Peyer's patch (tissue), 4 donors: Measurements from ENCODE around the gene TACC2. TPM values are rescaled to one million over a fixed set of nuclear protein-coding genes. Genes with fewer than 3 reads are reported as not detected.

Experiments
- DNase-seq, 3 donors: peaks; one replicate each; pipeline ENCODE4 v3.0.0-alpha.2; 2017 to 2019
- H3K27ac ChIP-seq, 4 donors: fragments of 200-600 bp; sonication (generic); one replicate each; pipeline ENCODE4 v1.5.1; 2016 to 2019
- H3K27me3 ChIP-seq, 2 donors: fragments of 200-600 bp; sonication (generic); one replicate each; pipeline ENCODE4 v1.5.1; 2019
- H3K36me3 ChIP-seq, 3 donors: fragments of 200-600 bp; sonication (generic); one replicate each; pipeline ENCODE4 v1.5.1; 2016 to 2019
- H3K4me1 ChIP-seq, 4 donors: fragments of 200-600 bp; sonication (generic); one replicate each; pipeline ENCODE4 v1.5.1; 2016 to 2019
- H3K4me3 ChIP-seq, 4 donors: fragments of 200-600 bp; sonication (generic); 1 replicate in 3 of 4; 2 replicates in 1 of 4; pipeline ENCODE4 v1.5.1; 2016 to 2019; ENCODE audit warnings: mild to moderate bottlenecking in 1 of 4
- H3K9me3 ChIP-seq, 4 donors: fragments of 200-600 bp; sonication (generic); one replicate each; pipeline ENCODE4 v1.5.1; 2016 to 2019; ENCODE audit warnings: mild to moderate bottlenecking in 1 of 4
- CTCF ChIP-seq, 6 experiments: fragments of 450-650 bp in 4 of 6; fragments of 200-600 bp in 2 of 6; sonication (generic) in 1 of 6; IDR thresholded peaks; one replicate each; pipeline ENCODE4 v1.5.1; 2017 to 2019; ENCODE audit warnings: antibody characterized with exemption in 6 of 6, mild to moderate bottlenecking in 3 of 6, moderate library complexity in 1 of 6
- POLR2A ChIP-seq, 2 donors: fragments of 450-650 bp; IDR thresholded peaks; one replicate each; pipeline ENCODE4 v1.5.1; 2017; ENCODE audit warnings: antibody characterized with exemption in 2 of 2, mild to moderate bottlenecking in 2 of 2, moderate library complexity in 2 of 2
- total RNA-seq, 4 donors: library from RNA; depleted of rRNA; stranded (reverse); fragments of >200 nt; gene quantifications; one replicate each; pipeline ENCODE4 v1.1.0, GENCODE V29; 2016

TACC2 gene
- total RNA-seq, 4 donors from 2014 or later, result 91.6 to 140 (median 109) TPM

GRCh38 chr10:122264436-122264835 is 275.5 kb downstream of the TACC2 start:
- TF ChIP-seq CTCF (IDR thresholded peaks at IDR 0.05), result no peak
- TF ChIP-seq POLR2A (IDR thresholded peaks at IDR 0.05), result no peak
- Histone ChIP-seq H3K4me1 (peaks cover 0 to 5% (median 0%) of the 10 kb centered on the region in 4 donors), H3K36me3 (peaks cover 0 to 4% (median 0%) of the 10 kb centered on the region in 3 donors), H3K4me3 (no peak overlapping the region), H3K9me3 (peaks cover 0 to 5% (median 0%) of the 10 kb centered on the region in 4 donors), H3K27me3 (no peaks in the 10 kb centered on the region), H3K27ac (no peak overlapping the region)
- DNase-seq, result no peak

- no peak overlapping the region for H3K27ac ChIP-seq
- no peak for DNase-seq
- TF ChIP-seq POLR2A (IDR thresholded peaks at IDR 0.05) (no peak), CTCF (IDR thresholded peaks at IDR 0.05) (no peak)
Measured at GRCh38 chr10:122264931-122265330, 276.0 kb downstream of the TACC2 start.

GRCh38 chr10:122265896-122266295 is 276.9 kb downstream of the TACC2 start:
- DNase-seq, result no peak
- Histone ChIP-seq H3K27ac (no peak overlapping the region), H3K9me3 (peaks cover 0 to 5% (median 0%) of the 10 kb centered on the region in 4 donors), H3K4me3 (no peak overlapping the region), H3K4me1 (peaks cover 0 to 5% (median 0%) of the 10 kb centered on the region in 4 donors), H3K36me3 (peaks cover 0 to 7% (median 0%) of the 10 kb centered on the region in 3 donors), H3K27me3 (no peaks in the 10 kb centered on the region)
- TF ChIP-seq POLR2A (IDR thresholded peaks at IDR 0.05) (no peak), CTCF (IDR thresholded peaks at IDR 0.05) (no peak)

More at GRCh38 chr10:122264931-122265330, 276.0 kb downstream of the TACC2 start:
- H3K9me3 ChIP-seq, result peaks cover 0 to 5% (median 0%) of the 10 kb centered on the region in 4 donors
- peaks cover 0 to 7% (median 0%) of the 10 kb centered on the region in 3 donors for H3K36me3 ChIP-seq
- peaks cover 0 to 5% (median 0%) of the 10 kb centered on the region in 4 donors for H3K4me1 ChIP-seq
- H3K4me3 ChIP-seq, result no peak overlapping the region
- H3K27me3 ChIP-seq, result no peaks in the 10 kb centered on the region

- DNase-seq, result peak in 2 of 3 donors; percentile 64 to 73
- Histone ChIP-seq H3K36me3 (peaks cover 0 to 7% (median 0%) of the 10 kb centered on the region in 3 donors), H3K27ac (no peak overlapping the region), H3K4me3 (no peak overlapping the region), H3K9me3 (no peaks in the 10 kb centered on the region), H3K27me3 (no peaks in the 10 kb centered on the region), H3K4me1 (peaks cover 0 to 5% (median 0%) of the 10 kb centered on the region in 4 donors)
- no peak for TF ChIP-seq POLR2A (IDR thresholded peaks at IDR 0.05)
- peak in 5 of 6 experiments; percentile 40 to 77 (median 68) for TF ChIP-seq CTCF (IDR thresholded peaks at IDR 0.05)
Measured at GRCh38 chr10:122267849-122268737, 279.1 kb downstream of the TACC2 start.

GRCh38 chr10:122269059-122269687 is 280.2 kb downstream of the TACC2 start:
- no peak for TF ChIP-seq POLR2A (IDR thresholded peaks at IDR 0.05)
- TF ChIP-seq CTCF (IDR thresholded peaks at IDR 0.05), result no peak
- no peak for DNase-seq
- no peak overlapping the region for H3K27ac ChIP-seq
- no peak overlapping the region for H3K4me3 ChIP-seq
- no peaks in the 10 kb centered on the region for H3K27me3 ChIP-seq
- H3K9me3 ChIP-seq, result no peaks in the 10 kb centered on the region
- peaks cover 0 to 7% (median 0%) of the 10 kb centered on the region in 3 donors for H3K36me3 ChIP-seq
- H3K4me1 ChIP-seq, result peaks cover 0 to 5% (median 0%) of the 10 kb centered on the region in 4 donors
